ENCODE measurements around the gene ALDOA.
A peak's percentile ranks its signal among the peaks of the same experiment; 100 is the strongest.

The ALDOA gene

GRCh38 chr16:30108059-30108850 is 42.7 kb downstream of the ALDOA start:
- Histone ChIP-seq H3K79me2 (ENCODE audit: control insufficient read depth, insufficient read depth, low read length, poor library complexity) (no peaks in the 10 kb centered on the region), H3K9ac (ENCODE audit: low read length) (peak overlapping the region; percentile 7), H3K27me3 (ENCODE audit: insufficient read depth, low read length) (no peaks in the 10 kb centered on the region), H3K4ac (ENCODE audit: low read depth, low read length) (no peak overlapping the region), H3K27ac (ENCODE audit: low read depth, low read length) (no peak overlapping the region), H3K23ac (ENCODE audit: low read length) (no peak overlapping the region), H3K79me1 (ENCODE audit: low read length) (peaks cover 6% of the 10 kb centered on the region), H4K12ac (ENCODE audit: low read depth, low read length) (no peak overlapping the region), H2BK12ac (ENCODE audit: low read length) (no peak overlapping the region), H2AK5ac (ENCODE audit: low read length) (no peak overlapping the region), H4K8ac (ENCODE audit: low read depth, low read length) (no peak overlapping the region), H4K91ac (ENCODE audit: low read depth, low read length) (no peak overlapping the region), H3K14ac (ENCODE audit: low read length) (no peak overlapping the region), H2BK120ac (ENCODE audit: insufficient read depth, low read length, poor library complexity) (no peak overlapping the region), H3K18ac (ENCODE audit: low read length) (no peak overlapping the region), H2AFZ (ENCODE audit: insufficient read depth, low read length, poor library complexity) (no peak overlapping the region), H3K4me1 (ENCODE audit: control insufficient read depth in 1 of 2, insufficient read depth in 2 of 2, low read length in 2 of 2) (peaks cover 12 to 15% of the 10 kb centered on the region in 2 experiments), H3K4me3 (ENCODE audit: low read depth, low read length) (no peak overlapping the region), H2BK5ac (ENCODE audit: low read depth, low read length, poor library complexity) (no peak overlapping the region), H3K9me3 (ENCODE audit: insufficient read depth, low read depth, low read length) (peaks cover 1% of the 10 kb centered on the region), H3K4me2 (ENCODE audit: low read length) (no peak overlapping the region), H3K36me3 (ENCODE audit: control insufficient read depth in 1 of 2, insufficient read depth in 2 of 2, low read length in 2 of 2) (peaks cover 12 to 16% of the 10 kb centered on the region in 2 experiments)
- no CpG with 5 or more reads among the region's 15 CpGs for WGBS (ENCODE audit: extremely low coverage, insufficient coverage, insufficient read length)
- no peak for DNase-seq

- DNase-seq, result peak; percentile 79 to 83
- no peaks in the 10 kb centered on the region for H3K79me2 ChIP-seq (ENCODE audit: control insufficient read depth, insufficient read depth, low read length, poor library complexity)
- H3K9ac ChIP-seq (ENCODE audit: low read length), result no peak overlapping the region
- H3K4me2 ChIP-seq (ENCODE audit: low read length), result no peak overlapping the region
- no peak overlapping the region for H2BK120ac ChIP-seq (ENCODE audit: insufficient read depth, low read length, poor library complexity)
- no peak overlapping the region for H3K27ac ChIP-seq (ENCODE audit: low read depth, low read length)
- WGBS (ENCODE audit: extremely low coverage, insufficient coverage, insufficient read length), result no CpG with 5 or more reads among the region's 7 CpGs
- H3K14ac ChIP-seq (ENCODE audit: low read length), result no peak overlapping the region
- no peak overlapping the region for H2BK12ac ChIP-seq (ENCODE audit: low read length)
- H4K8ac ChIP-seq (ENCODE audit: low read depth, low read length), result no peak overlapping the region
- H3K23ac ChIP-seq (ENCODE audit: low read length), result no peak overlapping the region
- H3K4me3 ChIP-seq (ENCODE audit: low read depth, low read length), result no peak overlapping the region
- H3K4ac ChIP-seq (ENCODE audit: low read depth, low read length), result no peak overlapping the region
- peaks cover 0 to 2% of the 10 kb centered on the region in 2 experiments for H3K4me1 ChIP-seq (ENCODE audit: control insufficient read depth in 1 of 2, insufficient read depth in 2 of 2, low read length in 2 of 2)
- no peak overlapping the region for H3K18ac ChIP-seq (ENCODE audit: low read length)
- peaks cover 1% of the 10 kb centered on the region for H3K9me3 ChIP-seq (ENCODE audit: insufficient read depth, low read depth, low read length)
- H3K36me3 ChIP-seq (ENCODE audit: control insufficient read depth in 1 of 2, insufficient read depth in 2 of 2, low read length in 2 of 2), result peaks cover 10 to 15% of the 10 kb centered on the region in 2 experiments
- H2AK5ac ChIP-seq (ENCODE audit: low read length), result no peak overlapping the region
- H4K91ac ChIP-seq (ENCODE audit: low read depth, low read length), result no peak overlapping the region
- no peak overlapping the region for H2AFZ ChIP-seq (ENCODE audit: insufficient read depth, low read length, poor library complexity)
- H4K12ac ChIP-seq (ENCODE audit: low read depth, low read length), result no peak overlapping the region
- no peak overlapping the region for H2BK5ac ChIP-seq (ENCODE audit: low read depth, low read length, poor library complexity)
- H3K27me3 ChIP-seq (ENCODE audit: insufficient read depth, low read length), result no peaks in the 10 kb centered on the region
- H3K79me1 ChIP-seq (ENCODE audit: low read length), result no peaks in the 10 kb centered on the region
Observed at GRCh38 chr16:30110661-30111060, 45.1 kb downstream of the ALDOA start.

DNA sequence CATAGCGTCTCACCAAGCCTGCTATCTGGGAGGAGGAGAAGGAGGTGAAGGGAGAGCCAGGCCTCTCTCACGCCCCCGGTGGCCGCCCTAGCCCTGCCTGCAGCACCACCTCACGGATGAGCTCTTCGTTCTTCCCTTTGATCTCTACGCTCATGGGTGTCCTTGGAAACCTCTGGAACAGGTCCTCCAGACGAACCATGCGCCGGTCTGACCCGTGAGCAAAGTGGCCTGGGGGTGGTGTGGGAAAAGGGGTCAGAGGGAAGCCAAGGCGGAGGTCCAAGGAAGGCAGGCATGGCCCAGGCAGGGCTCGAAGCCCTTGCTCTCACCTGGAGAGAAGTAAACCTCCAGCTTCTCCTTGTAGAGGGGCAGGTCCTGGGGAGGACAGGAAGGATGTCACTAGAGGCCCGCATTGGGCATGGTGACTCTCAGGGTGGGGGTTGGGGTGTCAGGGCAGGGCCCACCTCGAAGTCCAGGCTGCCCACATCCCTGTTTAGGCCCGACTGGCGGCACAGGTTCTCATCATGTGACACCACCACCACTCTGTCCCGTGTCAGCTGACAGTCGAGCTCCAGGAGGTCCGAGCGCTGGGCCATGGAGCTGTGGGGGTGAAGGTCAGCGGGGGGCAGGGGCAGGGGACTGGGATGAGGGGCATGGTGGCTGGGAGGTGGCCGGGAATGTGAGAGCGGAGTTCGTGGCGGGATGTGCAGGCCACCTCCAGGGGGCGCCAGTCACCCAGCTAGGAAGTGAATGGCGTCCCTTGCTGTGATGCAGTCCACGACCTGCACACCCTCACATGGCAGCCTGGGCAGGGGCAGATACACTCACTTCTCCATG is 46.9 kb downstream of the ALDOA start:
- Histone ChIP-seq H3K4me1 (ENCODE audit: control insufficient read depth in 1 of 2, insufficient read depth in 2 of 2, low read length in 2 of 2) (peaks cover 0 to 2% of the 10 kb centered on the region in 2 experiments), H2BK120ac (ENCODE audit: insufficient read depth, low read length, poor library complexity) (no peak overlapping the region), H3K4me3 (ENCODE audit: low read depth, low read length) (no peak overlapping the region), H4K91ac (ENCODE audit: low read depth, low read length) (no peak overlapping the region), H3K79me2 (ENCODE audit: control insufficient read depth, insufficient read depth, low read length, poor library complexity) (no peaks in the 10 kb centered on the region), H3K27ac (ENCODE audit: low read depth, low read length) (no peak overlapping the region), H2BK5ac (ENCODE audit: low read depth, low read length, poor library complexity) (no peak overlapping the region), H2AFZ (ENCODE audit: insufficient read depth, low read length, poor library complexity) (no peak overlapping the region), H3K18ac (ENCODE audit: low read length) (no peak overlapping the region), H3K9me3 (ENCODE audit: insufficient read depth, low read depth, low read length) (peaks cover 1% of the 10 kb centered on the region), H4K12ac (ENCODE audit: low read depth, low read length) (no peak overlapping the region), H3K36me3 (ENCODE audit: control insufficient read depth in 1 of 2, insufficient read depth in 2 of 2, low read length in 2 of 2) (peaks cover 14 to 19% of the 10 kb centered on the region in 2 experiments), H3K79me1 (ENCODE audit: low read length) (no peaks in the 10 kb centered on the region), H3K27me3 (ENCODE audit: insufficient read depth, low read length) (no peaks in the 10 kb centered on the region), H3K4ac (ENCODE audit: low read depth, low read length) (no peak overlapping the region), H3K4me2 (ENCODE audit: low read length) (no peak overlapping the region), H2BK12ac (ENCODE audit: low read length) (no peak overlapping the region), H4K8ac (ENCODE audit: low read depth, low read length) (no peak overlapping the region), H3K23ac (ENCODE audit: low read length) (no peak overlapping the region), H3K9ac (ENCODE audit: low read length) (no peak overlapping the region), H2AK5ac (ENCODE audit: low read length) (no peak overlapping the region), H3K14ac (ENCODE audit: low read length) (no peak overlapping the region)
- peak; percentile 84 to 91 for DNase-seq
- WGBS (ENCODE audit: extremely low coverage, insufficient coverage, insufficient read length), result no CpG with 5 or more reads among the region's 29 CpGs

DNA sequence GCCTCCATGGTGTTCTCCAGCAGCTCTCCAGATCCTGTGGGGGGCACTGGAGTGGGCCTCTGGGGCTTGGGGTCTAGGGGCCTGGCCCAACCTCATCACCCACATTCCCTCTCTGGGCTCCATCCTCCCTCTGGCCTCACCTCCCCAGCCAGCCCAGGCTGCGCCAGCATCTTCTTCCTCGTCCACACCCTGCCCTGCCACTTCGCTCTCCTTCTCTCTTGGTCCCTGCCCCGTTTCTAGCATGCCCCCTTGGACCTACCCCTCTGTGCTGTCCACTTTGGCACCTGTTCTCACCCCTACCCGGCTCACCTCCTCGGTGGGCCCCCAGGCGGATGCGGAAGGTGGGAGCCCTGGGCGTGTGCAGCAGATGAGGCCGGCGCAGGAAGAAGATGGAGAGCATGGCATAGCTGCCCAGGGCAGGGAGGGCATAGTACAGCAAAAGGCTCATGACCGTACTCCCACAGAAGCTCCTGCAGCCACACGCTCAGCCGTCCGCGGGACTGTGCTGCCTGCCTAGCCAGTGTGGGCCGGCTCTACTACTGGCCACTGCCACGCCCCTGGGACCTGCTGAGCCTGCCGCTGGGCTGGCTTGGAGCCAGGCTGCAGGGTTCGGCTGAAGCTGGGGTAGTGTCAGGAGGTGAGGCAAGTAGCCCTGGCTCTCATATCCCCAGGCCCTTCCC is 47.6 kb downstream of the ALDOA start, which contains the start of gene GDPD3:
GDPD3 (minus strand) TSS at position 507 of the 680 bp plus-strand sequence; CDS start at position 448, 59 bp downstream.
- H3K27me3 ChIP-seq (ENCODE audit: insufficient read depth, low read length), result no peaks in the 10 kb centered on the region
- H3K79me2 ChIP-seq (ENCODE audit: control insufficient read depth, insufficient read depth, low read length, poor library complexity), result no peaks in the 10 kb centered on the region
- H3K79me1 ChIP-seq (ENCODE audit: low read length), result no peaks in the 10 kb centered on the region
- H3K18ac ChIP-seq (ENCODE audit: low read length), result no peak within 1 kb of the TSS
- no peak within 1 kb of the TSS for H2BK5ac ChIP-seq (ENCODE audit: low read depth, low read length, poor library complexity)
- no peak within 1 kb of the TSS for H3K9ac ChIP-seq (ENCODE audit: low read length)
- no peak within 1 kb of the TSS for H3K4me2 ChIP-seq (ENCODE audit: low read length)
- H2BK12ac ChIP-seq (ENCODE audit: low read length), result no peak within 1 kb of the TSS
- H4K91ac ChIP-seq (ENCODE audit: low read depth, low read length), result no peak within 1 kb of the TSS
- H3K14ac ChIP-seq (ENCODE audit: low read length), result no peak within 1 kb of the TSS
- WGBS (ENCODE audit: extremely low coverage, insufficient coverage, insufficient read length), result no CpG with 5 or more reads among the region's 20 CpGs
- H3K4me1 ChIP-seq (ENCODE audit: control insufficient read depth in 1 of 2, insufficient read depth in 2 of 2, low read length in 2 of 2), result peaks cover 3 to 5% of the 10 kb centered on the region in 2 experiments
- DNase-seq, result peak in 1 of 2 donors; percentile 58
- H2AK5ac ChIP-seq (ENCODE audit: low read length), result no peak within 1 kb of the TSS
- H3K9me3 ChIP-seq (ENCODE audit: insufficient read depth, low read depth, low read length), result no peaks in the 10 kb centered on the region
- H4K12ac ChIP-seq (ENCODE audit: low read depth, low read length), result no peak within 1 kb of the TSS
- H3K36me3 ChIP-seq (ENCODE audit: control insufficient read depth in 1 of 2, insufficient read depth in 2 of 2, low read length in 2 of 2), result peaks cover 16 to 23% of the 10 kb centered on the region in 2 experiments
- no peak within 1 kb of the TSS for H4K8ac ChIP-seq (ENCODE audit: low read depth, low read length)
- H3K4me3 ChIP-seq (ENCODE audit: low read depth, low read length), result no peak within 1 kb of the TSS
- no peak within 1 kb of the TSS for H2AFZ ChIP-seq (ENCODE audit: insufficient read depth, low read length, poor library complexity)
- H3K4ac ChIP-seq (ENCODE audit: low read depth, low read length), result no peak within 1 kb of the TSS
- no peak within 1 kb of the TSS for H3K23ac ChIP-seq (ENCODE audit: low read length)
- no peak within 1 kb of the TSS for H3K27ac ChIP-seq (ENCODE audit: low read depth, low read length)
- no peak within 1 kb of the TSS for H2BK120ac ChIP-seq (ENCODE audit: insufficient read depth, low read length, poor library complexity)

Data from trophoblast cell (in vitro differentiated cells and primary cell).